ENCODE results near the gene PKNOX2.

Gene PKNOX2

DNA sequence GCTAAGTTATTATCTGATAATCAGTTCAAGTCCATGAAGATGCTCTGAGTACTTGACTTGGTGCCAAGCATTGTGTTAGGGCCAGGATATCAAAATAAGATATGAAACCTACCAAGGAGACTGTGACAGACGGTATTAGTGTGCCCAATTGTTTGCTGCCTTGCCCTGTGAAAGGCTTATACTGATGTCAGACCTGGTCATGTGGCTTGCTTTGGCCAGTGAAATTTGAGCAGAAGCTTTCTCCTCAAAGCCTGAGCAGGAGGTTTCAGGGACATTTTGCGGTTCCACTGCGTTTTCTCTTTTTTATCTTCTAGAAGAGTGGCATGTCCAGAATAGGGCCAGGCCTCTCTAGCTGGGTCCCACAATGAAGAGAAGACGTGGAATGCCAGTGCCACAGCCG lies 15.8 kb upstream of the PKNOX2 start:
- H3K4me3 ChIP-seq (ENCODE audit: control insufficient read depth, low read depth, low read length): no peak overlapping the region
- no peak for DNase-seq (ENCODE audit: low read depth)
- TF ChIP-seq, protein P1, sequence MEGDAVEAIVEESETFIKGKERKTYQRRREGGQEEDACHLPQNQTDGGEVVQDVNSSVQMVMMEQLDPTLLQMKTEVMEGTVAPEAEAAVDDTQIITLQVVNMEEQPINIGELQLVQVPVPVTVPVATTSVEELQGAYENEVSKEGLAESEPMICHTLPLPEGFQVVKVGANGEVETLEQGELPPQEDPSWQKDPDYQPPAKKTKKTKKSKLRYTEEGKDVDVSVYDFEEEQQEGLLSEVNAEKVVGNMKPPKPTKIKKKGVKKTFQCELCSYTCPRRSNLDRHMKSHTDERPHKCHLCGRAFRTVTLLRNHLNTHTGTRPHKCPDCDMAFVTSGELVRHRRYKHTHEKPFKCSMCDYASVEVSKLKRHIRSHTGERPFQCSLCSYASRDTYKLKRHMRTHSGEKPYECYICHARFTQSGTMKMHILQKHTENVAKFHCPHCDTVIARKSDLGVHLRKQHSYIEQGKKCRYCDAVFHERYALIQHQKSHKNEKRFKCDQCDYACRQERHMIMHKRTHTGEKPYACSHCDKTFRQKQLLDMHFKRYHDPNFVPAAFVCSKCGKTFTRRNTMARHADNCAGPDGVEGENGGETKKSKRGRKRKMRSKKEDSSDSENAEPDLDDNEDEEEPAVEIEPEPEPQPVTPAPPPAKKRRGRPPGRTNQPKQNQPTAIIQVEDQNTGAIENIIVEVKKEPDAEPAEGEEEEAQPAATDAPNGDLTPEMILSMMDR (IDR thresholded peaks at IDR 0.05; ENCODE audit: control insufficient read depth, insufficient read depth, low read depth, low read length, missing control alignments): no peak

DNA sequence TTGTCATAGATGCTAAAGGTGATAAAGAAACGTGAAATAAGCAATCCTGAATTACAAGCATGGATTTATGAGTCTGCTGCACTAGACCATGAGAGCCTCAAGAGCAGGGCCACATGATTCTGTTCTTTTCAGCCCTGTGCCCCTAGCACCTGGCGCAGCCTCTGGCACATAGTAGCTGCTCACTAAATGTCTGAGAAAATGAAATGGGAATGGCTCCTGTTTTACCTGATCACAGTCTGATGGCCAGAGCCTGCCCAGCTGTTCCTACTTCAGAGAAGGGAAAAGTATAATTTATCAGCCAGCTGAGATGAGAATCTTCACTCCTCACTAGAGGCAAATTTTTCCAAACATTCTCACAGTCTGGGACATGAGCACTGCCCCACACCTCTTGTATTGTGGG lies 10.7 kb upstream of the PKNOX2 start:
- no peak overlapping the region for H3K4me3 ChIP-seq (ENCODE audit: control insufficient read depth, low read depth, low read length)

DNA sequence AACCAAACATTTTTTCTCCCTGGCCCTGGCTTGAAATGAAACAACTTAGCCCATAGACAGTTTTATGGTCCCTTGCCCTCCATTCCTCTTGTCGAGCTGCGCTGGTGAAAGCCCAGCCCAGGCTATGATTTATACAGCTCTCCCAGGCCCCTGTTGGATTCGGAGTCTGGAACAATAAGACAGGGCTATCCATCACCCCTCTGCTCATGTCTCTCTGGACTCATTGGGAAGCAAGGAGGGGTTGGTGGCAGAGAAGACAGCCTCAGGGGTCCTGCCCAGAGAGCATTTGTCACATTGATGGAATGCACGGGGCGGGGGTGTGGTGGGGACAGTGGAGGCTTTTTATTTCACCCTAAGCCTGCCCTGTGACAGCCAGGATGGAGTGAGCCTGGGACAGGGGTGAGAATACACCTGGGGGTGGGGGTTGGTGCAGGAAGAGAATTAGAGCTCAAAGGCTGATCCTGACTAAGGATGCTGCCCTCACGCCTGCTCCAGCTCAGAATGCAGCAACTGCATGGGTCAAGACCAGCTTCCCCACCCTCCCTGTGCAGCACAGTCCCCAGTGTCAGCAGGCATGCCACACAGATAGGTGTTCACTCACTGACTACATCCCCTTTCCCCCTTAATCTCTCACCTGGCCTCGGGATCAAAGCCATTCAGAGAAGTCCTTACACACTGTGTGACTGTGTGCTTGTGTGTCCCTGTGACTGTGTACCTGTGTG lies 10.0 kb upstream of the PKNOX2 start:
- TF ChIP-seq, protein P1 (IDR thresholded peaks at IDR 0.05; ENCODE audit: control insufficient read depth, insufficient read depth, low read depth, low read length, missing control alignments): no peak
- DNase-seq (ENCODE audit: low read depth): no peak

More for the DNA sequence above, 10.7 kb upstream of the PKNOX2 start:
- DNase-seq (ENCODE audit: low read depth): no peak
- TF ChIP-seq, protein P1 (IDR thresholded peaks at IDR 0.05; ENCODE audit: control insufficient read depth, insufficient read depth, low read depth, low read length, missing control alignments): no peak

DNA sequence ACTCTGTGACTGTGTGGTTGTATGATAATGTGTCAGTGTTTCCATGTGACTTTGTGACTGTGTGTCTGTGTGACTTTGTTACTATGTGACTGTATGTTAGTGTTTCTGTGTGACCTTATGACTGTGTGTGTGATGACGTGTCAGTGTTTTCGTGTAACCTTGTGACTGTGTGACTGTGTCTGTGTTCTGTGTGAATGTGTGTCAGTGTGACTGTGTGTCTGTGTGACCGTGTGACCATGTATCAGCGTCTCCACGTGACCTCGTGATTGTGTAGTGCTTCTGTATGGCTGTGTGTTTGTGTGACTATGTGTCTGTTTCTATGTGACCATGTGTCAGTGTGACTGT lies 9.5 kb upstream of the PKNOX2 start:
- TF ChIP-seq, protein P1 (IDR thresholded peaks at IDR 0.05; ENCODE audit: control insufficient read depth, insufficient read depth, low read depth, low read length, missing control alignments): no peak
- no peak for DNase-seq (ENCODE audit: low read depth)
- H3K4me3 ChIP-seq (ENCODE audit: control insufficient read depth, low read depth, low read length): no peak overlapping the region

More for the DNA sequence above, 10.0 kb upstream of the PKNOX2 start:
- H3K4me3 ChIP-seq (ENCODE audit: control insufficient read depth, low read depth, low read length): no peak overlapping the region

DNA sequence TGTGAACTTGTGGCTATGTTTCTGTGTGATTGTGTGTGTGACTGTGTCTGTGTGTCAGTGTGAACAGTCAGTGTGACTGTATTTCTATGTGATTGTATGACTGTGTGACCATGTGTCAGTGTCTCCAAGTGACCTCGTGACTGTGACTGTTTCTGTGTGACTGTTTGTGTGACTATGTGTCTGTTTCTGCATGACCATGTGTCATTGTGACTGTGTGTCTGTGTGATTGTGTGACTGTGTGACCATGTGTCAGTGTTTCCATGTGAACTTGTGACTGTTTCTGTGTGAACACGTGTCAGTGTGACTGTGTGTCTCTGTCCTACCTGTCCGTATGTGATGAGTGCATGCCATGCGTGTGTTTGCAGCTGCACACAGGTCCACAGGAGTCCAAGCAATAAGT lies 8.8 kb upstream of the PKNOX2 start:
- no peak overlapping the region for H3K4me3 ChIP-seq (ENCODE audit: control insufficient read depth, low read depth, low read length)
- no peak for DNase-seq (ENCODE audit: low read depth)
- TF ChIP-seq, protein P1 (IDR thresholded peaks at IDR 0.05; ENCODE audit: control insufficient read depth, insufficient read depth, low read depth, low read length, missing control alignments): no peak

DNA sequence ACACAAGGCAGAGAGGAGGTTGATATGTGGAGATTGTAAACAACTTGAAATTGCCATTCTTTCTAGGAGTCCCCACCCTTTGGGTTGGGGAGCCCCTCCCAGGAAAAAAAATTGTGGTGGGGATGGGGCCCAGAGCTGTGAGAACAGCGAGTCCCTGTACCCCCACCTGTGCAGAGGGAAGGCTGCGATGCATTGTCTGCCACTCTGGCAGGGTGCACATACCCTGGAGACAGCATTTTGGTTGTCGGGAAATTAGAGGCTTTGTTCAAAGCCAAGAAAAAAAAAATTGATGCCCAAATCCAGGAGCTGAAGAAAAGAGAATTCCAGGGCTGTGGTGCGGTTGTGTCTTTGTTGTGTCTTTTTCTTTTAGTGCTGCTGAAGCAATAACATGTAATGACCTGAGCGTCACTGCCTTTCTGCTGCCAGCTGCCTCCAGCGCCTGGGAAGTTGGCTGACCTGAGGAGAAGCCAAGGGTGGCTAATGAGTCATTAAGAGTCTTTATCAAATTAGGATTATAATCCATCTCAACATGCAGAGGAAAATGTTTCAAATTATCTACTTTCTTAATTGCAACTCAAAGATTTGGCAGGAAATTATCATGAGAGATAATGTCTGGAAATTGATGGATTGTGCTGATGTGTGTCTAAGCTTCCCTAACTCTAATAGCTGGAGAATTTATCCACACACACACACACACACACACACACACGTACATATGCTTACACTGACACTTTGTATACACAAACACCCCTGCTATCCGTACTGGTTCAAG lies 8.0 kb upstream of the PKNOX2 start:
- no peak overlapping the region for H3K4me3 ChIP-seq (ENCODE audit: control insufficient read depth, low read depth, low read length)

More for the DNA sequence above, 8.0 kb upstream of the PKNOX2 start:
- no peak for DNase-seq (ENCODE audit: low read depth)
- TF ChIP-seq, protein P1 (IDR thresholded peaks at IDR 0.05; ENCODE audit: control insufficient read depth, insufficient read depth, low read depth, low read length, missing control alignments): no peak
